HepG2 (cell line): ENCODE data around the gene COBL.

Source experiments
- CHD2 ChIP-seq: IDR thresholded peaks from 2 replicates; pipeline ENCODE4 v1.6.1; 2011; ENCODE audit warnings: low read depth, low read length, improper control_type of control experiment
- CHD4 ChIP-seq: fragments of 200-600 bp; sonication (generic); IDR thresholded peaks from 2 replicates; pipeline ENCODE4 v1.7.0; 2017; ENCODE audit warnings: mild to moderate bottlenecking, low read length, borderline replicate concordance
- ESRRA ChIP-seq: sonication (generic); formaldehyde crosslinking; IDR thresholded peaks from 2 replicates; pipeline ENCODE4 v1.5.1; 2020; ENCODE audit warnings: mild to moderate bottlenecking, low read depth, missing genetic modification reagents
- FOXO4 ChIP-seq: sonication (generic); formaldehyde crosslinking; conservative IDR thresholded peaks from 2 replicates; pipeline ENCODE4 v1.8.1; 2023; ENCODE audit warnings: missing genetic modification reagents
- FUBP1 ChIP-seq: sonication (generic); formaldehyde crosslinking; IDR thresholded peaks from 2 replicates; pipeline ENCODE4 v1.5.1; 2020; ENCODE audit warnings: missing genetic modification reagents, mild to moderate bottlenecking, borderline replicate concordance
- IRF9 ChIP-seq: sonication (generic); formaldehyde crosslinking; IDR thresholded peaks from 2 replicates; pipeline ENCODE4 v1.8.0; 2022; ENCODE audit warnings: missing genetic modification reagents, mild to moderate bottlenecking, borderline replicate concordance
- SRF ChIP-seq: IDR thresholded peaks from 2 replicates; pipeline ENCODE4 v1.6.1; 2011; ENCODE audit warnings: mild to moderate bottlenecking, low read depth, low read length, moderate library complexity
- ZNF710 ChIP-seq: sonication (generic); formaldehyde crosslinking; IDR thresholded peaks from 2 replicates; pipeline ENCODE4 v1.5.0; 2020; ENCODE audit warnings: mild to moderate bottlenecking, missing genetic modification reagents, borderline replicate concordance

- no peak for TF ChIP-seq FOXO4 (CRISPR knock-in tag)
- TF ChIP-seq FUBP1: no peak
- TF ChIP-seq SRF: no peak
- TF ChIP-seq IRF9 (CRISPR knock-in tag): no peak
- TF ChIP-seq CHD2: no peak
- TF ChIP-seq CHD4: no peak
- no peak for TF ChIP-seq ESRRA (CRISPR knock-in tag)
- no peak for TF ChIP-seq ZNF710 (CRISPR knock-in tag)
Measured at GRCh38 chr7:51067258-51067657, 249.4 kb downstream of the COBL start.
